HepG2 (cell line): ENCODE results near the gene CCL4. TPM values are rescaled to one million over a fixed set of nuclear protein-coding genes. Genes with fewer than 3 reads are reported as not detected.

Experiments
- ATAC-seq: fragments of 200-7000 bp; cut with Tn5 transposase; 3 replicates; pipeline ENCODE4 v1.9.1; 2020; ENCODE audit warnings: mild to moderate bottlenecking, moderate library complexity
- BruUV-seq: library from RNA; stranded (reverse); fragments of 400-500 nt; replicated peaks from 2 replicates; lab custom pipeline; 2021; lab: Mats Ljungman, UMichigan
- CTCF ChIA-PET: fragments of 300-600 bp; formaldehyde crosslinking; extraction: SDS; loops from one replicate; lab custom pipeline; 2021; ENCODE audit warnings: low total read pairs, inconsistent platforms, low intra/inter-chr PET ratio; lab: Yijun Ruan, JAX
- POLR2A ChIA-PET: fragments of 350-600 bp; sonication (Branson Sonifier 250); formaldehyde crosslinking; loops from one replicate; lab custom pipeline; 2020; ENCODE audit warnings: antibody characterized with exemption, inconsistent platforms; lab: Yijun Ruan, JAX
- DNase-seq: peaks from one replicate; pipeline ENCODE4 v3.0.0-alpha.2; 2015; ENCODE audit warnings: low spot score
- FAIRE-seq: peaks from 3 replicates; lab custom pipeline; 2011; peaks lifted over from hg19 to GRCh38; lab: Jason Lieb, UNC
- H2AFZ ChIP-seq: one replicate; pipeline ENCODE4 v1.6.1; 2011; ENCODE audit warnings: low read length, inconsistent platforms
- H3K27ac ChIP-seq: fragments of 300-600 bp; 3 replicates; pipeline ENCODE4 v1.8.0; 2011; ENCODE audit warnings: mixed run types, mild to moderate bottlenecking, mixed read lengths, low read length, inconsistent platforms; ENCODE audit not compliant: insufficient read depth; ENCODE audit errors: extremely low read length
- H3K27me3 ChIP-seq, 2 experiments: fragments of 200-600 bp in 1 of 2; 2 replicates in 1 of 2; 3 replicates in 1 of 2; pipeline versions ENCODE4 v1.6.0 to v1.8.0; 2011; ENCODE audit warnings: low read length in 2 of 2, mild to moderate bottlenecking in 2 of 2, moderate library complexity in 2 of 2, inconsistent platforms in 1 of 2; ENCODE audit not compliant: insufficient read depth in 2 of 2, control insufficient read depth in 1 of 2
- H3K36me3 ChIP-seq, 2 experiments: fragments of 200-600 bp in 1 of 2; replicated peaks in 1 of 2; 2 replicates in 1 of 2; 3 replicates in 1 of 2; pipeline versions ENCODE4 v1.5.1 to v1.8.0; 2011; ENCODE audit warnings: low read length in 2 of 2, inconsistent platforms in 1 of 2; ENCODE audit not compliant: insufficient read depth in 2 of 2, control insufficient read depth in 1 of 2
- H3K4me1 ChIP-seq: 2 replicates; pipeline ENCODE4 v1.5.1; 2012; ENCODE audit warnings: low read length, inconsistent platforms; ENCODE audit not compliant: insufficient read depth
- H3K4me2 ChIP-seq: 2 replicates; pipeline ENCODE4 v1.6.0; 2011; ENCODE audit warnings: low read depth, low read length, inconsistent platforms
- H3K4me3 ChIP-seq, 3 experiments: fragments of 200-600 bp in 1 of 3; sonication (generic), shearing (Covaris generic) in 1 of 3; replicated peaks in 1 of 3; 2 replicates each; pipeline ENCODE4 v1.5.1; 2011 to 2016; ENCODE audit warnings: low read length in 3 of 3, inconsistent platforms in 2 of 3, low read depth in 2 of 3, mild to moderate bottlenecking in 2 of 3, control low read depth in 1 of 3, mixed read lengths in 1 of 3; ENCODE audit not compliant: insufficient read depth in 1 of 3
- H3K79me2 ChIP-seq: one replicate; pipeline ENCODE4 v1.6.1; 2011; ENCODE audit warnings: low read length, inconsistent platforms; ENCODE audit not compliant: insufficient read depth
- H3K9ac ChIP-seq: 2 replicates; pipeline ENCODE4 v1.6.0; 2011; ENCODE audit warnings: mild to moderate bottlenecking, low read depth, low read length, inconsistent platforms; ENCODE audit not compliant: insufficient read depth
- H3K9me3 ChIP-seq: 2 replicates; pipeline ENCODE4 v1.5.1; 2012; ENCODE audit warnings: mild to moderate bottlenecking, low read length
- H4K20me1 ChIP-seq: 2 replicates; pipeline ENCODE4 v1.6.0; 2011; ENCODE audit warnings: inconsistent platforms, mild to moderate bottlenecking, low read length, moderate library complexity; ENCODE audit not compliant: insufficient read depth
- CREBL2 ChIP-seq: sonication (generic); formaldehyde crosslinking; IDR thresholded peaks from 2 replicates; pipeline ENCODE4 v1.8.1; 2023; ENCODE audit warnings: missing genetic modification reagents, mild to moderate bottlenecking, borderline replicate concordance
- E2F5 ChIP-seq: sonication (generic); formaldehyde crosslinking; conservative IDR thresholded peaks from 2 replicates; pipeline ENCODE4 v1.4.0; 2020; ENCODE audit warnings: missing genetic modification reagents
- NCOA1 ChIP-seq: sonication (generic); formaldehyde crosslinking; IDR thresholded peaks from 2 replicates; pipeline ENCODE4 v1.9.0; 2021; ENCODE audit warnings: missing genetic modification reagents
- NKX3-1 ChIP-seq: sonication (generic); formaldehyde crosslinking; IDR thresholded peaks from 2 replicates; pipeline ENCODE4 v1.5.0; 2020; ENCODE audit warnings: missing genetic modification reagents
- NR2F2 ChIP-seq: IDR thresholded peaks from 2 replicates; pipeline ENCODE4 v1.6.1; 2012; ENCODE audit warnings: low read depth, inconsistent platforms, borderline replicate concordance
- RAD21 ChIP-seq: fragments of 450-650 bp; formaldehyde crosslinking; IDR thresholded peaks from 2 replicates; pipeline ENCODE4 v1.5.0; 2020; ENCODE audit warnings: mild to moderate bottlenecking
- SAFB2 ChIP-seq: sonication (generic); formaldehyde crosslinking; IDR thresholded peaks from 2 replicates; pipeline ENCODE4 v1.5.1; 2020; ENCODE audit warnings: missing genetic modification reagents, low read depth, mild to moderate bottlenecking, borderline replicate concordance
- ZHX2 ChIP-seq, 2 experiments: sonication (generic) in 1 of 2; formaldehyde crosslinking in 1 of 2; IDR thresholded peaks; 2 replicates each; pipeline versions ENCODE4 v1.6.1 to v1.9.0; 2014 to 2022; ENCODE audit warnings: antibody characterized with exemption in 1 of 2, borderline replicate concordance in 1 of 2, inconsistent platforms in 1 of 2, low read depth in 1 of 2, missing genetic modification reagents in 1 of 2
- WGBS: methylation state at CpG from one replicate; pipeline ENCODE4 v1.1.6; 2017; ENCODE audit warnings: low lambda C conversion rate; 5-methylcytosine and 5-hydroxymethylcytosine counted together
- in situ Hi-C: cut with HindIII; loops from 2 replicates; pipeline ENCODE4 v1.10.0; 2017; ENCODE audit warnings: low pct_unique_long_range_greater_than_20kb; ENCODE audit not compliant: extremely low pct_ligation_motif_present
- intact Hi-C: fragments of 100-400 bp; cut with micrococcal nuclease; formaldehyde crosslinking; loops from one replicate; pipeline ENCODE4 v1.10.0; 2022; ENCODE audit not compliant: unreplicated experiment
- polyA plus RNA-seq, 8 experiments: library from polyadenylated mRNA; depleted of rRNA in 3 of 8; stranded (reverse) in 7 of 8; unstranded in 1 of 8; fragments of >200 nt; fragmentation: Illumina TruSeq in 4 of 8; extraction: Trizol in 4 of 8; gene quantifications; 2 replicates each; pipeline versions ENCODE4 v1.2.1 to v1.2.3, GENCODE V29; 2011 to 2016; ENCODE audit warnings: low read depth in 4 of 8, missing spikeins in 1 of 8, mixed read lengths in 1 of 8; ENCODE audit not compliant: insufficient read depth in 1 of 8
- total RNA-seq, 5 experiments: library from RNA; depleted of rRNA; stranded (reverse); fragments of >200 nt; fragmentation: Illumina TruSeq; extraction: Trizol; gene quantifications; 2 replicates each; pipeline ENCODE4 v1.2.3, GENCODE V29; 2016; ENCODE audit warnings: low read depth in 1 of 5
- TF ChIP-seq, protein P1 (sequence below): sonication (generic); formaldehyde crosslinking; conservative IDR thresholded peaks from 2 replicates; pipeline ENCODE4 v1.4.0; 2020; ENCODE audit warnings: missing genetic modification reagents
- TF ChIP-seq, protein P2 (sequence below): sonication (generic); formaldehyde crosslinking; IDR thresholded peaks from 2 replicates; pipeline ENCODE4 v1.4.0; 2020; ENCODE audit warnings: missing genetic modification reagents, low read depth, mild to moderate bottlenecking, borderline replicate concordance
- TF ChIP-seq, protein P3 (sequence below): sonication (generic); formaldehyde crosslinking; IDR thresholded peaks from 2 replicates; pipeline ENCODE4 v1.5.1; 2020; ENCODE audit warnings: missing genetic modification reagents, mild to moderate bottlenecking, borderline replicate concordance

CCL4 gene
- total and polyA plus RNA-seq, 2 of the 13 experiments (the other 11 are each of a cell fraction or from before 2014, with no cell fraction given) = not detected

DNA sequence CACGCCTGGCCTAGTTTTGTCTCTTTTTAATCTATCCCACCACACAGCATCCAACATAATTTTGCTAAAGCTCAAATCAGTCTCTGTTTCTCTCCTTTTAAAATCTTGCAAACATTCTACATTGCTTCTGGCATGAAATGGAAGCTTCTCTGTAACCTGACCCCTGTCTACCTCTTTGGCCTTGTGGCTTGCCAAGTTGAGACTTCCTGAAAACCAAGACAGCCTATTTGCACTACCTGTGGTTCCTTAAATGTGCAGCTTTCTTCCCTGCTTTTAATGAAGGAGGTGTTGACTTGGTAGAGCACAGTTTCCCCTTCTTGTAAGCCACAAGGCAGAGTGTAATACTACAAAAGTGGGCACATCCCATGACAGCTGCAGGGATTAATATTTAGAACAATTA, 7.6 kb upstream of the CCL4 start:
- Histone ChIP-seq H3K9ac (no peak overlapping the region), H4K20me1 (no peaks in the 10 kb centered on the region), H2AFZ (no peak overlapping the region), H3K27ac (no peak overlapping the region), H3K4me2 (no peak overlapping the region), H3K4me3 (no peak overlapping the region), H3K9me3 (no peaks in the 10 kb centered on the region), H3K79me2 (no peaks in the 10 kb centered on the region), H3K36me3 (no peaks in the 10 kb centered on the region), H3K4me1 (no peaks in the 10 kb centered on the region), H3K27me3 (no peaks in the 10 kb centered on the region)
- POLR2A ChIA-PET = no interaction called here
- FAIRE-seq (no peak), DNase-seq (no peak), ATAC-seq (no peak)
- intact Hi-C loops (no loop called here), in situ Hi-C loops (no loop called here)
- BruUV-seq = no TSS peak
- CTCF ChIA-PET = no interaction called here
- 0% methylated on average over 1 of the region's 1 CpG for WGBS
- TF ChIP-seq ZHX2 (IDR thresholded peaks at IDR 0.05; ENCODE audit: low read depth) = no peak
- no peak for TF ChIP-seq ZHX2 (CRISPR knock-in tag; IDR thresholded peaks at IDR 0.05; ENCODE audit: borderline replicate concordance)
- TF ChIP-seq, protein P1, sequence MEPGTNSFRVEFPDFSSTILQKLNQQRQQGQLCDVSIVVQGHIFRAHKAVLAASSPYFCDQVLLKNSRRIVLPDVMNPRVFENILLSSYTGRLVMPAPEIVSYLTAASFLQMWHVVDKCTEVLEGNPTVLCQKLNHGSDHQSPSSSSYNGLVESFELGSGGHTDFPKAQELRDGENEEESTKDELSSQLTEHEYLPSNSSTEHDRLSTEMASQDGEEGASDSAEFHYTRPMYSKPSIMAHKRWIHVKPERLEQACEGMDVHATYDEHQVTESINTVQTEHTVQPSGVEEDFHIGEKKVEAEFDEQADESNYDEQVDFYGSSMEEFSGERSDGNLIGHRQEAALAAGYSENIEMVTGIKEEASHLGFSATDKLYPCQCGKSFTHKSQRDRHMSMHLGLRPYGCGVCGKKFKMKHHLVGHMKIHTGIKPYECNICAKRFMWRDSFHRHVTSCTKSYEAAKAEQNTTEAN = no peak
- TF ChIP-seq, protein P2, sequence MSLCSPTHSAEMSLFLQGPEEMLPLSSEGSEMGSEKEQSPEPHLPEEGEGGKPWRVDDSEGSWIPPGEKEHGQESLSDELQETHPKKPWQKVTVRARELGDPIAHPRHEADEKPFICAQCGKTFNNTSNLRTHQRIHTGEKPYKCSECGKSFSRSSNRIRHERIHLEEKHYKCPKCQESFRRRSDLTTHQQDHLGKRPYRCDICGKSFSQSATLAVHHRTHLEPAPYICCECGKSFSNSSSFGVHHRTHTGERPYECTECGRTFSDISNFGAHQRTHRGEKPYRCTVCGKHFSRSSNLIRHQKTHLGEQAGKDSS (CRISPR knock-in tag) = no peak
- TF ChIP-seq RAD21 (CRISPR knock-in tag) = no peak
- no peak for TF ChIP-seq NR2F2
- no peak for TF ChIP-seq CREBL2 (CRISPR knock-in tag)
- no peak for TF ChIP-seq E2F5 (CRISPR knock-in tag)
- TF ChIP-seq NCOA1 (CRISPR knock-in tag) = no peak
- no peak for TF ChIP-seq SAFB2 (CRISPR knock-in tag)
- TF ChIP-seq NKX3-1 (CRISPR knock-in tag) = no peak
- TF ChIP-seq, protein P3, sequence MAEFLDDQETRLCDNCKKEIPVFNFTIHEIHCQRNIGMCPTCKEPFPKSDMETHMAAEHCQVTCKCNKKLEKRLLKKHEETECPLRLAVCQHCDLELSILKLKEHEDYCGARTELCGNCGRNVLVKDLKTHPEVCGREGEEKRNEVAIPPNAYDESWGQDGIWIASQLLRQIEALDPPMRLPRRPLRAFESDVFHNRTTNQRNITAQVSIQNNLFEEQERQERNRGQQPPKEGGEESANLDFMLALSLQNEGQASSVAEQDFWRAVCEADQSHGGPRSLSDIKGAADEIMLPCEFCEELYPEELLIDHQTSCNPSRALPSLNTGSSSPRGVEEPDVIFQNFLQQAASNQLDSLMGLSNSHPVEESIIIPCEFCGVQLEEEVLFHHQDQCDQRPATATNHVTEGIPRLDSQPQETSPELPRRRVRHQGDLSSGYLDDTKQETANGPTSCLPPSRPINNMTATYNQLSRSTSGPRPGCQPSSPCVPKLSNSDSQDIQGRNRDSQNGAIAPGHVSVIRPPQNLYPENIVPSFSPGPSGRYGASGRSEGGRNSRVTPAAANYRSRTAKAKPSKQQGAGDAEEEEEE (CRISPR knock-in tag) = no peak
